BLaER1 (cell line): Measurements from ENCODE around the gene DYNC1LI2.
"Not testable (repeated sequence)": the region's sequence is repeated elsewhere in the genome, so short reads cannot be mapped to it uniquely, and the experiment has no call there.

Experiments
- H3K27ac ChIP-seq: shearing (Covaris generic); formaldehyde crosslinking; 2 replicates; pipeline ENCODE4 v1.8.1; 2022
- H3K27me3 ChIP-seq: shearing (Covaris generic); formaldehyde crosslinking; 2 replicates; pipeline ENCODE4 v1.8.1; 2022
- H3K36me3 ChIP-seq: shearing (Covaris generic); formaldehyde crosslinking; 2 replicates; pipeline ENCODE4 v1.8.1; 2022
- H3K4me1 ChIP-seq: shearing (Covaris generic); formaldehyde crosslinking; 2 replicates; pipeline ENCODE4 v1.8.1; 2022
- H3K4me2 ChIP-seq: shearing (Covaris generic); formaldehyde crosslinking; 2 replicates; pipeline ENCODE4 v1.8.1; 2022
- H3K4me3 ChIP-seq: shearing (Covaris generic); formaldehyde crosslinking; 2 replicates; pipeline ENCODE4 v1.8.1; 2022
- H3K9ac ChIP-seq: shearing (Covaris generic); formaldehyde crosslinking; 2 replicates; pipeline ENCODE4 v1.8.1; 2022
- H3K9me3 ChIP-seq: shearing (Covaris generic); formaldehyde crosslinking; 2 replicates; pipeline ENCODE4 v1.8.1; 2022
- H4K20me1 ChIP-seq: shearing (Covaris generic); formaldehyde crosslinking; 2 replicates; pipeline ENCODE4 v1.8.1; 2022
- Cebpa-rat ChIP-seq: shearing (Covaris generic); IDR thresholded peaks from 2 replicates; pipeline ENCODE4 v1.8.1; 2022

Gene DYNC1LI2

DNA sequence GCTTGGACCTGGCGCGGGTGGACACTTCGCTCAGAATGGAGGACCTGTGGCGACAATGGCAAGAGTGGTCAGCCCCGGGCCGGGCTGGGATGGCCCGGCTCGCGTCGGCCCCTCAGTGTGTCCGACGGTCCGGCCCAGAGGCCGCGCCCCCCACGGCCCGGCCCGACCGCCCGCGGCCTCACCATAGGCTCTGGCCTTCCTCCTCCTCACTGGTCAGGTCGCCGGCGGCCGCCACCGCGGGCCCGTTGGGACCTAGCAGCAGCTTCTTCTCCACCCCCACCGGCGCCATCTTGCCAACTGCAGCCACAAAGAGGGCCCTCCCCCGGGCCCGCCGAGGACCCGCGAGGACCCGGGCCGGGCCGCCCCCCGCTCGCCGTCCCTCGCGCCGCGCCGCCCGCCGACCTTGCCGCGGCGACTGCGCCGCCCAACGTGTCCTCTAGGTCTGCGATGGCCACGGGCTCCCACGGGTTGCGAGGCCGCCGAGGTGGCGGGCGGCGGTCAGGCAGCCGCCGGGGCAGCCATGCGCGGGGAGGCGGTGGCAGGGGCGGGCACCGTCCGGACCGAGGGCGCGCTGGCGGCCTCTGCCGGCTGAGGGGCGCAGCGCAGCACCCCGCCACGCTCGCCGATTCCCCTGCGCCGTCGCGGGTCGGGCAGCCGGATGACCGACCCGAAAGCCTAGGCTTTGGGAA, at the start of gene DYNC1LI2:
Gene DYNC1LI2 (minus strand): TSS at position 307 of the 689 bp plus-strand sequence. CDS start 18 bp downstream, at position 289.
- Histone ChIP-seq H4K20me1 (peaks cover 47% of the 10 kb centered on the region), H3K27ac (peak within 1 kb of the TSS; percentile 97), H3K4me1 (peaks cover 46% of the 10 kb centered on the region), H3K4me3 (peak within 1 kb of the TSS; percentile 100), H3K9ac (peak within 1 kb of the TSS; percentile 98), H3K27me3 (peaks cover 10% of the 10 kb centered on the region), H3K36me3 (peaks cover 33% of the 10 kb centered on the region), H3K9me3 (no peaks in the 10 kb centered on the region), H3K4me2 (peak within 1 kb of the TSS; percentile 97)
- TF ChIP-seq Cebpa-rat = no peak

DNA sequence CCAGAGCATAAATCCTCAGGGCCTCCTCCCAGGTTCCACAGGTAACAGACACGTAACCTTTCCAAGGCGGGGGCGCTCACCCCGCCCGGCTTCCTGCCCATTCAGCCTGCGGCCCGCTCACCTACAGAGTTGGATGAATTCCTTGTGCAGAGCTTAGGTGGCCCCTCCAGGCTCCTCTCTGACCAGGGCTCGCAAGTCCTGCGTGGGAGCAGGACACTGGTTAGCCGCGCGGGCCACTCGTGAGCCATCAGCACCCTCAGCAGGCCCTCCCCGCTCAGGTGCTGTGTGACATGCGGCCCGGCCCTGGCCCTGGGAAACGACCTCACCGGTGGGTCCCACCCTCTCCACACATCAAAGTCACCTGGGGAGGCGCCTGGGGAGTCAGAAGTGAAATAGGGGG, 49.4 kb upstream of the DYNC1LI2 start:
- no peak overlapping the region for H3K9ac ChIP-seq
- no peak for TF ChIP-seq Cebpa-rat

GRCh38 chr16:66798161-66798560, 46.8 kb upstream of the DYNC1LI2 start:
- Histone ChIP-seq H3K9me3 (peaks cover 5% of the 10 kb centered on the region; the same call in 1 of the 2 replicates), H3K4me2 (no peak overlapping the region), H3K27me3 (no peaks in the 10 kb centered on the region), H3K36me3 (peaks cover 26% of the 10 kb centered on the region), H3K4me1 (no peaks in the 10 kb centered on the region), H4K20me1 (no peaks in the 10 kb centered on the region), H3K4me3 (no peak overlapping the region), H3K9ac (no peak overlapping the region), H3K27ac (no peak overlapping the region)
- no peak for TF ChIP-seq Cebpa-rat

More for the DNA sequence above, 49.4 kb upstream of the DYNC1LI2 start:
- Histone ChIP-seq H3K36me3 (peaks cover 53% of the 10 kb centered on the region), H3K4me1 (no peaks in the 10 kb centered on the region), H3K9me3 (peaks cover 5% of the 10 kb centered on the region; the same call in 1 of the 2 replicates), H3K27ac (no peak overlapping the region), H3K4me3 (no peak overlapping the region), H3K27me3 (no peaks in the 10 kb centered on the region), H3K4me2 (no peak overlapping the region), H4K20me1 (no peaks in the 10 kb centered on the region)

GRCh38 chr16:66793984-66794383, 42.6 kb upstream of the DYNC1LI2 start:
- H3K27ac ChIP-seq, H4K20me1 ChIP-seq, H3K4me2 ChIP-seq, H3K9me3 ChIP-seq, H3K4me3 ChIP-seq, H3K27me3 ChIP-seq, H3K9ac ChIP-seq, H3K4me1 ChIP-seq, H3K36me3 ChIP-seq: not testable (repeated sequence)

- Histone ChIP-seq H3K9me3 (no peaks in the 10 kb centered on the region), H4K20me1 (no peaks in the 10 kb centered on the region), H3K4me1 (peaks cover 7% of the 10 kb centered on the region), H3K36me3 (no peaks in the 10 kb centered on the region), H3K4me3 (no peak overlapping the region), H3K9ac (no peak overlapping the region), H3K27me3 (no peaks in the 10 kb centered on the region), H3K27ac (no peak overlapping the region), H3K4me2 (no peak overlapping the region)
- TF ChIP-seq Cebpa-rat = no peak
Observed at GRCh38 chr16:66790130-66790733, 38.8 kb upstream of the DYNC1LI2 start.

DNA sequence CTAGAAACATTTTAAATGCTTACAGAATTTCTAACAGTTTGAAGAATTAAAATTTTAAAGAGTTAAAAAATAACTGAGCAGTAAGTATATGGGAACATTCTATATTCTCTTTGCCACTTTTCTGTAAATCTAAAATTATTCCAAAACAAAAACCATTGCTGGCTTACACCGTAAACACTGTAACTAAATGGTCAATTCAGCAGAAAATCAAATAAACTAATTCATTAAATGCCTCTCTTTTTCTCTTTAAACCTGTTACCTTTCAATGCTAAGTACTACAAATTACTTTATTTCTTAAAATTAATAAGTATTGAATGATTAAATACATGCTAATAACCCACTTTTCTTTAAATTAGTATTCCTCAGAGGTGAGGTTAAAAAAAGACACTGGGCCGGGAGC, 36.0 kb upstream of the DYNC1LI2 start:
- no peak overlapping the region for H3K27ac ChIP-seq
- TF ChIP-seq Cebpa-rat = no peak
- H3K36me3 ChIP-seq = no peaks in the 10 kb centered on the region
- H4K20me1 ChIP-seq = no peaks in the 10 kb centered on the region
- no peaks in the 10 kb centered on the region for H3K27me3 ChIP-seq
- H3K9ac ChIP-seq = no peak overlapping the region
- H3K9me3 ChIP-seq = no peaks in the 10 kb centered on the region
- H3K4me3 ChIP-seq = no peak overlapping the region
- peaks cover 7% of the 10 kb centered on the region for H3K4me1 ChIP-seq
- no peak overlapping the region for H3K4me2 ChIP-seq

- Histone ChIP-seq H3K9me3 (no peaks in the 10 kb centered on the region), H3K4me1 (peaks cover 7% of the 10 kb centered on the region), H3K4me3 (no peak overlapping the region), H3K36me3 (no peaks in the 10 kb centered on the region), H4K20me1 (no peaks in the 10 kb centered on the region), H3K9ac (no peak overlapping the region), H3K4me2 (peak overlapping the region; percentile 20; the same call in 1 of the 2 replicates), H3K27ac (no peak overlapping the region), H3K27me3 (no peaks in the 10 kb centered on the region)
- TF ChIP-seq Cebpa-rat = no peak
Observed at GRCh38 chr16:66786551-66786950, 35.1 kb upstream of the DYNC1LI2 start.

DNA sequence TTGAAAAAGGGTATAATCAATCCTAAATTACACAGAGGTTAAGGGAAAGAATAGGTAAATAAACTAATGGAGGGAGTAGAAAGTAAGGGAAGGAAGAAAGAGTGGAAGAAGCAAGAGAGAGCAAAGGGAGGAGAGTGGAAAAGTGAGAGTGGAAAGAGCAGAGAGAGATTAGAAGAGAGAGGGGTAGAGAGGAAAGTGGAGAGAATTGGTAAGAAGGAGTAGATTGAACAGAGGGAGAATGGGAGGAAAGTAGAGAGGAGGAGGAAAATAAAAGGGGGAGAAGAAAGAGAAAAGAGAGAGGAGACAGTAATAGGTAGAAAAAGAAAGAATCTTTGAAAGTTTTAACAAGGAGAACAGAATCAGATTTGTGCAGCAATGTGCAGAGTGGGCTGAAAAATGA, 25.0 kb upstream of the DYNC1LI2 start:
- H3K9me3 ChIP-seq = no peaks in the 10 kb centered on the region
- no peaks in the 10 kb centered on the region for H4K20me1 ChIP-seq
- H3K4me2 ChIP-seq = no peak overlapping the region
- H3K9ac ChIP-seq = no peak overlapping the region
- no peaks in the 10 kb centered on the region for H3K27me3 ChIP-seq
- H3K27ac ChIP-seq = no peak overlapping the region
- no peaks in the 10 kb centered on the region for H3K36me3 ChIP-seq
- no peak for TF ChIP-seq Cebpa-rat
- H3K4me3 ChIP-seq = no peak overlapping the region
- no peaks in the 10 kb centered on the region for H3K4me1 ChIP-seq

GRCh38 chr16:66774981-66775380, 23.6 kb upstream of the DYNC1LI2 start:
- no peaks in the 10 kb centered on the region for H4K20me1 ChIP-seq
- peaks cover 5% of the 10 kb centered on the region; the same call in 1 of the 2 replicates for H3K4me1 ChIP-seq
- H3K36me3 ChIP-seq = no peaks in the 10 kb centered on the region
- H3K27me3 ChIP-seq = no peaks in the 10 kb centered on the region
- H3K4me2 ChIP-seq = no peak overlapping the region
- no peak overlapping the region for H3K4me3 ChIP-seq
- no peak for TF ChIP-seq Cebpa-rat
- H3K9me3 ChIP-seq = no peaks in the 10 kb centered on the region
- no peak overlapping the region for H3K27ac ChIP-seq
- no peak overlapping the region for H3K9ac ChIP-seq

DNA sequence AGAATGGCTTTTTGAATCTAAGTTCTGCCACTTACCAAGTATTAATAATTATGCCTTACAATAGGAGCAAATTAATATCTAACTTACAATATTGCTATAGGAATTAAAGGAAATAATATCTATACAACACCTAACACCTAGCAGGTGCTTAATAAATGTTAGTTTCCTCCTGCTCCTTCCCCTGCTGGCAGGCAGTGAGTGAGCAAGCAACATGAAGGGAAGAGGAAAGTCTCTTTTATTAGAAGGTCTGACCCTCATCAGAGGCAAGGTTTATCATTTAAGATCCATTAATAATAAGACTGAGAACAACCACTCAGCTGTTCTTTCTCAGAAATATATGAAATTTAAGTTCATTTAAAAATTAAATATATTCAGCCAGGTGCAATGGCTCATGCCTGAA, 6.7 kb upstream of the DYNC1LI2 start:
- H3K9me3 ChIP-seq = no peaks in the 10 kb centered on the region
- no peak overlapping the region for H3K4me3 ChIP-seq
- H3K27ac ChIP-seq = no peak overlapping the region
- no peaks in the 10 kb centered on the region; the same call in 1 of the 2 replicates for H3K27me3 ChIP-seq
- no peaks in the 10 kb centered on the region for H4K20me1 ChIP-seq
- H3K36me3 ChIP-seq = no peaks in the 10 kb centered on the region
- no peak overlapping the region for H3K9ac ChIP-seq
- H3K4me2 ChIP-seq = no peak overlapping the region
- H3K4me1 ChIP-seq = no peaks in the 10 kb centered on the region
- TF ChIP-seq Cebpa-rat = no peak
